ENCODE measurements around the gene PRKCH. TPM values are rescaled to one million over a fixed set of nuclear protein-coding genes. Genes with fewer than 3 reads are reported as not detected.

The PRKCH gene
- total RNA-seq, 1 experiment from 2014 or later: 22.3 TPM

DNA sequence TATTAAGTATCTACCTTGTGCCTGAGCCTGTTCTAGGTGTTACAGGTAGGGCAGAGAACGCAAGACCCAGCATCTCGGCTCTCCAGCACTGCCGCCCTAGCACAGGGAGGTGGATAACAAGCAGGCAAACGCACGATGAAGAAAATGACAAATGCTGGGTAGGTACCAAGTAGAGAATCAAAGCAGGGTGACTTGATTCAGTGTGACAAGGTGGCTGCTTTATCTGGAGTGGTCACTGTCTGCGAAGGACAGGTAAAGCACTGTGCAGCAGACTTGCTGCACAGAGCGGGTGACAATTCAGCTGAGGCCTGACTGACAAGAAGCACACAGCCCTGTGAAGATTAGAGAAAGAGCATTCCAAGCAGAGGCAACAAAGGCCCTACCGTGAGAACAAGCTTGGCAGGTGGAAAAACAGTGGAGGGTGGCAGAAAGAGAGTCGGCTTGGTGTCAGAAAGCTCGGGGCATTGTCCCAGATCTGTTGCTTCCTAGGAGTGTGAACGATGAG lies 12.9 kb downstream of the PRKCH start:
- BruUV-seq (replicated peaks): no TSS peak
- TF ChIP-seq, protein P1, sequence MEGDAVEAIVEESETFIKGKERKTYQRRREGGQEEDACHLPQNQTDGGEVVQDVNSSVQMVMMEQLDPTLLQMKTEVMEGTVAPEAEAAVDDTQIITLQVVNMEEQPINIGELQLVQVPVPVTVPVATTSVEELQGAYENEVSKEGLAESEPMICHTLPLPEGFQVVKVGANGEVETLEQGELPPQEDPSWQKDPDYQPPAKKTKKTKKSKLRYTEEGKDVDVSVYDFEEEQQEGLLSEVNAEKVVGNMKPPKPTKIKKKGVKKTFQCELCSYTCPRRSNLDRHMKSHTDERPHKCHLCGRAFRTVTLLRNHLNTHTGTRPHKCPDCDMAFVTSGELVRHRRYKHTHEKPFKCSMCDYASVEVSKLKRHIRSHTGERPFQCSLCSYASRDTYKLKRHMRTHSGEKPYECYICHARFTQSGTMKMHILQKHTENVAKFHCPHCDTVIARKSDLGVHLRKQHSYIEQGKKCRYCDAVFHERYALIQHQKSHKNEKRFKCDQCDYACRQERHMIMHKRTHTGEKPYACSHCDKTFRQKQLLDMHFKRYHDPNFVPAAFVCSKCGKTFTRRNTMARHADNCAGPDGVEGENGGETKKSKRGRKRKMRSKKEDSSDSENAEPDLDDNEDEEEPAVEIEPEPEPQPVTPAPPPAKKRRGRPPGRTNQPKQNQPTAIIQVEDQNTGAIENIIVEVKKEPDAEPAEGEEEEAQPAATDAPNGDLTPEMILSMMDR (IDR thresholded peaks at IDR 0.05; ENCODE audit: unreplicated experiment): no peak
- peaks cover 10% of the 10 kb centered on the region for H3K4me1 Mint-ChIP-seq (ENCODE audit: low read depth, unreplicated experiment)
- H3K36me3 Mint-ChIP-seq (ENCODE audit: insufficient read depth, unreplicated experiment): no peaks in the 10 kb centered on the region
- intact Hi-C loops (cut with micrococcal nuclease; ENCODE audit: unreplicated experiment): no loop called here
- no peak overlapping the region for H3K4me3 Mint-ChIP-seq (ENCODE audit: low read depth, unreplicated experiment)
- no peaks in the 10 kb centered on the region for H3K27me3 Mint-ChIP-seq (ENCODE audit: unreplicated experiment)
- DNase-seq: no peak
- CTCF ChIA-PET: interaction anchor here (0.6 kb wide), 1 partner anchor 11 kb away, joined by 3 read pairs; no protein-coding TSS in a partner anchor
- H3K27ac Mint-ChIP-seq (ENCODE audit: unreplicated experiment): no peak overlapping the region
- no peaks in the 10 kb centered on the region for H3K9me3 Mint-ChIP-seq (ENCODE audit: low read depth, unreplicated experiment)

DNA sequence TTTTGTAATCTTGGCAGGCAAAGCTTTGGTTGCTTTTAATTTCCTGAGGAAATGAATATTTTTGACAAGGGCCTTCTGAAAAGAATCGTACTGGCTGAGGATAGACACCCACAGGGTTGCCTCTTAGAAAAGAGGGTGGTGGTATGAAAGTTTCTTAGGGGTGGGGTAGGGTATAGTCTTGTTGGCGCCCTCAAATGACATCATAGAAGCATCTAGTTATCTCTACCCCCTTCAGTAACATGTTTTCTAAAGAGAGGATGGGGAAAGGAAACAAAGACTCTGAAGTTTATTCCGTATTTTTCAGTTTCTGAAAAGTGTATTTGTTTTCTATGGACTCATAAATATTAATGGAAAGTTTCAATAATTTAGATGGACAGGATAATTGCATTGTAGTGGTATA lies 13.7 kb downstream of the PRKCH start:
- TF ChIP-seq, protein P1 (IDR thresholded peaks at IDR 0.05; ENCODE audit: unreplicated experiment): no peak
- DNase-seq: no peak
- peaks cover 10% of the 10 kb centered on the region for H3K4me1 Mint-ChIP-seq (ENCODE audit: low read depth, unreplicated experiment)
- no peaks in the 10 kb centered on the region for H3K27me3 Mint-ChIP-seq (ENCODE audit: unreplicated experiment)
- intact Hi-C loops (cut with micrococcal nuclease; ENCODE audit: unreplicated experiment): no loop called here
- H3K9me3 Mint-ChIP-seq (ENCODE audit: low read depth, unreplicated experiment): no peaks in the 10 kb centered on the region
- no peaks in the 10 kb centered on the region for H3K36me3 Mint-ChIP-seq (ENCODE audit: insufficient read depth, unreplicated experiment)
- no TSS peak for BruUV-seq (replicated peaks)
- no peak overlapping the region for H3K4me3 Mint-ChIP-seq (ENCODE audit: low read depth, unreplicated experiment)
- no peak overlapping the region for H3K27ac Mint-ChIP-seq (ENCODE audit: unreplicated experiment)
- CTCF ChIA-PET: interaction anchor here (0.6 kb wide), 1 partner anchor 12 kb away, joined by 3 read pairs; no protein-coding TSS in a partner anchor

DNA sequence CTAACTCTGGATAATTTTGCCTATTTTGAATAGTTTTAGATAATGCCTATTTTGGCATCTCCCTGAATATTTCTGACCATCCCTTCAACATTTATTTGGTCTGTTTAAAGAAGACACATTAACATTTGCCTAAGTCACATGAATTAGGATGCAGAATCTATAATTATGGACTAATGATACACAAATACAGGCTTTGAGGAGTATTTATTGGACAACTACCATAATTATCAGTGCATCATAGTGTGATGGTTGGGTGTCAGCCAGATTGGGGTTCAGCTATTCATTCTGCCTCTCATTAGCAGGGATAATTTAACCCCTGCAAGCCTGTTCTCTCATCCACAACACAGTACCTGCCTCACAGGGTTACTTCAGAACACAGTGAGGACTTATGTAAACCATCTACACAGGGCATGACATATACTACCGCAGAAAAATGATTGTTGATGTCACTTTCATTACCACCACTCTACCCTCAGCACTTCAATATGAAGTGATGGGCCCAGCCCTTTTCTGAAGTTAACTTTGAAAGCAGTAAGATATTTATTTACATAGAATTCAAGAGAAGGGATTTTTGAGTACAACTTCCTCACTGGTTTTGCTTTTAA lies 14.4 kb downstream of the PRKCH start:
- BruUV-seq (replicated peaks): no TSS peak
- TF ChIP-seq, protein P1 (IDR thresholded peaks at IDR 0.05; ENCODE audit: unreplicated experiment): no peak
- no peaks in the 10 kb centered on the region for H3K9me3 Mint-ChIP-seq (ENCODE audit: low read depth, unreplicated experiment)
- H3K36me3 Mint-ChIP-seq (ENCODE audit: insufficient read depth, unreplicated experiment): no peaks in the 10 kb centered on the region
- CTCF ChIA-PET: no interaction called here
- DNase-seq: no peak
- no peaks in the 10 kb centered on the region for H3K27me3 Mint-ChIP-seq (ENCODE audit: unreplicated experiment)
- no peak overlapping the region for H3K4me3 Mint-ChIP-seq (ENCODE audit: low read depth, unreplicated experiment)
- no peak overlapping the region for H3K27ac Mint-ChIP-seq (ENCODE audit: unreplicated experiment)
- intact Hi-C loops (cut with micrococcal nuclease; ENCODE audit: unreplicated experiment): no loop called here
- H3K4me1 Mint-ChIP-seq (ENCODE audit: low read depth, unreplicated experiment): peaks cover 10% of the 10 kb centered on the region

DNA sequence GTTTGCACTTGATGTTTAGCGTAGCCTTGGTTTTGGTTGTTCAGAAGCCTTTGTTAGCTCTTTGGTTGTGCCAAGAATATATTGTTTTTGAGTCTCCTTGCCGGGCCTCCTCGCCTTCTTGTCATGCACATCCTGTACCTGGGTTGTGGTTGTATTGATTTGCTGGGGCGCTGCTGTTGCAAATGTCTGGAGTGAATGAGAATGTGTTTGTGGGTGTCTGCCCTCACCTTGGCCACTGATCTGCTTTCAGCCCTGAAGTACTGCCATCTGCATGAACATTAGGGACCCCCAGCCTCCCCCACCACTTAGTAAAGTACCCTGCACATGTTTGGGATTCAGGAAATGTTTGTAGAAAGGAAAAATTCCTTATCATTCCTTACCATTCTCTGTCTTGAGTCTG lies 16.5 kb downstream of the PRKCH start:
- Mint-ChIP-seq H3K27me3 (ENCODE audit: unreplicated experiment) (no peaks in the 10 kb centered on the region), H3K27ac (ENCODE audit: unreplicated experiment) (peak overlapping the region; percentile 63), H3K4me3 (ENCODE audit: low read depth, unreplicated experiment) (no peak overlapping the region), H3K36me3 (ENCODE audit: insufficient read depth, unreplicated experiment) (no peaks in the 10 kb centered on the region), H3K4me1 (ENCODE audit: low read depth, unreplicated experiment) (peaks cover 10% of the 10 kb centered on the region), H3K9me3 (ENCODE audit: low read depth, unreplicated experiment) (no peaks in the 10 kb centered on the region)
- peak; percentile 46 for DNase-seq
- TF ChIP-seq, protein P1 (IDR thresholded peaks at IDR 0.05; ENCODE audit: unreplicated experiment): no peak
- no TSS peak for BruUV-seq (replicated peaks)
- CTCF ChIA-PET: interaction anchor here (1.5 kb wide), 1 partner anchor 16 kb away, joined by 5 read pairs; the partner anchor contains the start of gene PRKCH
- intact Hi-C loops (cut with micrococcal nuclease; ENCODE audit: unreplicated experiment): no loop called here
